Left colon (tissue), 2 donors: ENCODE results near the gene DNAI4. TPM values are rescaled to one million over a fixed set of nuclear protein-coding genes. Genes with fewer than 3 reads are reported as not detected.
A peak's percentile ranks its signal among the peaks of the same experiment; 100 is the strongest.
"Not testable (repeated sequence)": the region's sequence is repeated elsewhere in the genome, so short reads cannot be mapped to it uniquely, and the experiment has no call there.

Source experiments
- ATAC-seq: fragments of 200-7000 bp; cut with Tn5 transposase; one replicate; pipeline ENCODE4 v1.9.1; 2020; ENCODE audit warnings: mild to moderate bottlenecking, moderate library complexity
- DNase-seq, 2 donors: peaks; one replicate each; pipeline ENCODE4 v3.0.0-alpha.2; 2020
- intact Hi-C, 2 donors: fragments of 100-400 bp; cut with DNase I in 1 of 2; cut with micrococcal nuclease in 1 of 2; formaldehyde crosslinking; loops; one replicate each; pipeline versions ENCODE4 v1.11.2 to v1.14.0; 2022; cut with DNase I, micrococcal nuclease
- total RNA-seq, 2 donors: library from RNA; stranded (reverse); fragmentation: NEBNext Ultra II Directional; extraction: Animal tissue kit (Norgen Biotek cat#: 25700); gene quantifications; one replicate each; pipeline ENCODE4 v1.2.1, GENCODE V29; 2021
- donor health status: DM: no; HTN: no; CAD: no.
- donor health status: DM: yes; HTN: yes; CAD: no.

The DNAI4 gene
- total RNA-seq, 2 donors from 2014 or later: 12.0 to 27.2 TPM

DNA sequence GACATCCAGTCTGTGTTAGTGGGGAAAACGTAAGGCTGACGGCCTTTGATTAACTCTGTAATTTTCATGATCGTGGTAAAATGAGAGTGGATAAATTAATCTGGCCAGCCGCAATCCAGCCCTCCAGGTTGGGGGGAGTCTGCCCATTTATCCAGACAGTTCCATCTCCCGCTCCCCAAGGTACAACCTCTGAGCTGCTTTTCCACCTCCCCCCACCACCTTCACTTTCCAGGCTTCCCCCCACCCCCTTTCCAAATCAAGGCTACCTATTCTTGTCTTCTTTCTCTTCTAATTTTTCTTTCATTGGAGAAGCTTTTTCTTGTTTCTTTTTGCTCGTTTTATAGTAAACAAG, 6.1 kb upstream of the DNAI4 start:
- no peak for DNase-seq
- peak; percentile 7 for ATAC-seq
- intact Hi-C loops: no loop called here

DNA sequence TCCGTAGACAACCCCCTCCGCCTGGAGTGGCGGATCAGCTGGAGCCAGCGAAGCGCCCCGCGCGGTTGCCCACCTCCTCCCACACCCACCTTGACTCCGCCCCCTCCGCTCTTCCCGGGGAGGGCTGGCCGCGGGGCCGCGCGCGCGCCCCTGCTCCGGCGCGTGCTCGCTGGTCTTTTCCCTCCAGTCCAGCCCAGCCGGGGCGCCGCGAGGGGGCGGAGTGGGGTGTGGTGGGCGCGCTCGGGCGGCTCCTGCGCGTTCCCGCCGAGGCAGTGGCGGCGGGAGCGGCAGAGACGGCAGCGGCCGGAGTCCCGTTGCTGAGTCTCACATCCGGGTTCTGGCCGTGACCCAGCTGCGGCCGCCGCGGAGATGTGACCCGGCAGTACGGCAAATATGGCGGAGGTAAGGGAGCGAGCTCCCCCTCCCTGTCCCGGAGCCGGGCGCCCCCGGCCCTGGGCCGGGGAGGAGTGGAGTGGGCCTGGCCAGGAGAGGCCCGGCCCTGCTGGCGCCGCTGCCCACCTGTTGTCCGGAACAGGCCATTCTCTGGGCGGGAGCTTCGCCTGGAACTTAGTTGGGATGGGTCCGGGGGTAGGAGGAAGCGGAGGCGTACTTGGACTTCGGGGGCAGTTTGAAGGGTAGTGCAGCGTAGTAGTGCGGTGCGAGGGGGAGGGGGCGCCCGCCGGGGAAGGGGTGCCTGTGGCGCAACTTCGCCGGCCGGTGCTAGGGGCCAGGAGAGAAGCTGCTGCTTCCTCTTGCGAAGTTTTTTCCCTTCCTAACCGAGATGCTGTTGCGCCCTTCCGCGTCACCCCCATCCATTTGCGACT, 5.6 kb upstream of the DNAI4 start:
- ATAC-seq: peak; percentile 75
- intact Hi-C loops: no loop called here
- DNase-seq: peak; percentile 95 to 96

DNA sequence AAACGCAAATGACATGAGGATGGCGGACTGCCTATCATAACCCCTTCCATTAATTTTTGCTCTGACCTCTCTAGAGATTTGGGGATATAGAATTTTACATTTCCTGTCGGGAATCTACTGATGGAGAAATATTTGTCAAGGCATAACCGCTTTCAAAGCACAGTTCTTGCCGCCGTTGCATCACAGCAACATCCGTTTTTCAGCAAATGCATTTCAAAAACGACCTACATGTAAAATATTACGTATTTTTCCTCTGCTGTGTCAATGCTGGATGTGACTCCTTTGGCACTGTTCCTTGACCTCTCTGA, 5.0 kb upstream of the DNAI4 start:
- intact Hi-C loops: no loop called here
- DNase-seq: no peak
- no peak for ATAC-seq

DNA sequence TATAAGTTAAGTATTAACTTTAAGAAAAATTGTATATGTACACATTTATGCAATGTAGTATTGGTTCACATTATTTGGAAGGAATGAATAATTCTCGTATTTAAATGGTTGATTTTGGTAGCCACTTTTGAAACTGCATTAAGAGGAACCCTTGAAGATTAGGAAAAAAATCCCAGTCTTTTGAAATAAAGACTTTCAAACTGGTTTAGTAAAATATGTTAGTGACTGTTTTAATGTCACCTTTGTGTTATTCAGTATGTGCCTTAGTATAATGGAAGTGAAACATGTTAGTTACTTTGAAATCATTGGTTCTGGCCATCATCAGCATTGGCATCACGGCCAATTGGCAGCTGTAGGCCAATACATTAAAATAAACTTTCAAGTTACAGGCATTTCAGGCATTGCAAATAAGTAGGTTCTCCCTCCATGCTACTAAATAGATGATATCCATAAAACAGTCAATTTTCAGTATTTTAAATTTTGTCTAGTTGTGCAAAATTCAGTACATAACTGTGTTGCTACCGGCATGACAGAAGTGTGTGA, 4.6 kb upstream of the DNAI4 start:
- intact Hi-C loops: no loop called here
- DNase-seq (no peak), ATAC-seq (no peak)

DNA sequence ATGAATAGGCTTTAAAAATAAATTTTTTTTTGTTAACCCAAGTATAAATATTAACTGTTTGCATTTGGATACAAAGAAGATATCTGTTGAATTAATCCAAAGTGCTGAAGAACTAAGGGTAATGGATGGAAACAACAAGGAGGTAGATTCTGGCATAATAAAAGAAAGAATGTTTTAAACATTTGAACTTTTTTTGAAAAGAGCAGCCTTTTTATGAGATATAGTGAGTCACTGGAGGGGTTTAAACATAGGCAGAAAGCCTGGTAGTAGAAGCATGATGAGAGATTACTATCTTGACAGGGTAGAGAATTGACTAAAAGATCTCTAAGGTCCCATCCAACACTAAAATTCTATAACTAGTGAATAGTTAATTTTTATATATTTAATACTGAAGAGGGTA, 2.9 kb upstream of the DNAI4 start:
- ATAC-seq (no peak), DNase-seq (no peak)
- intact Hi-C loops: no loop called here

DNA sequence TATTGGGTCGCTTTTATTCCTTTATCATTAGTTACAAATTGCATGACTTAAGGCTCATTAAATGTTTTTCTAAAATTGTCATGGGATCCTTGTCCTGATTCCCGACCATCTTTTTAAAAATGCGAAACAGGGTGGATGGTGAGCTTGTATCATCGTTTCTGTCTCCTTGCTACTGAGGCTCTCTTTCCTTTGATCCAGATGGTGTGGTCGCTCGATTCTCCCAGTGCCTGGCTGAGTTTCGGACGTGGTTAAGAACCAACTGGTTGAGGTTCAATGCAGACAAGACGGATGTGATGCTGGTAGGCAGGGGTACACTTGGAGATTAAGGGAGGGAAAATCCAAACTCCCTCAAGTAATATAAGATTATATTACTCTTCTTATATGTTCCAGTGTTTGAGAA, 1.3 kb upstream of the DNAI4 start:
- ATAC-seq: no peak
- no peak for DNase-seq
- intact Hi-C loops: no loop called here

DNA sequence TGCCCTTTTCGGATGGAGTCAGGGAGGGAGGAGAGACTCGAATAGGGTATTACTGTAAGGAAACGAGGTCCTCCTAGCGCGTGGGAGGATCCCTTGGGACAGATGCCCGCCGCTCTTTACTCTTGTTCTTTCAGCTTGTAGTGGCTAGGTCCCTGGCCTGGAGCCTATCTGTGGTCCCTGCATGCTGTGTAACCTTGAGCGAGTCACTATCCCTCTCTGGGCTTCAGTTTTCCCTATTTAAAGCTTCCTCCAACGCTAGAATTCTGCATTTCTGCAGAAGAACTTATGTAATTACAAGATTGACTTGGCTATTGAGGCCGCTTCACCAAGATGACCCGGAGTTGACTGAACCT, 878 bp upstream of the DNAI4 start:
- no peak for ATAC-seq
- no peak for DNase-seq
- intact Hi-C loops: no loop called here

DNA sequence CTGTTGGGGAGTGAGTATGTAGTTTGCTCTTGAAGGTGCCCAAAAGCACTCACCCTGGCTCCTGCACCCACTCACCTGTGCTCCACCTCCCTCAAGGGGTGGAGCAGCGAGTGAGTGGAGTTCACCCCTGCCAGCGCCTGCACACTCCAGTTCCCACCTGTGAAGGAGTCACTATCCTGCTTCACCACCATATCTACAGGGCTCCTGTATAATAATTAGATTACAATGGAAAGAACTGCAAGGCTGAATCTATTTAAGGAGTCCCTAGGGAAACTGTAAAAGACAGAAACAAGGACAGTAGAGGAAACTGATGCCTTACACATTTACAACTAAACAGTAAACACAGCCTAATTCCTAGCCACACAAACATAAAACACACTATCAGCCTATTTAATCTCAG, 4.1 kb downstream of the DNAI4 start:
- intact Hi-C loops: no loop called here
- no peak for DNase-seq
- no peak for ATAC-seq

DNA sequence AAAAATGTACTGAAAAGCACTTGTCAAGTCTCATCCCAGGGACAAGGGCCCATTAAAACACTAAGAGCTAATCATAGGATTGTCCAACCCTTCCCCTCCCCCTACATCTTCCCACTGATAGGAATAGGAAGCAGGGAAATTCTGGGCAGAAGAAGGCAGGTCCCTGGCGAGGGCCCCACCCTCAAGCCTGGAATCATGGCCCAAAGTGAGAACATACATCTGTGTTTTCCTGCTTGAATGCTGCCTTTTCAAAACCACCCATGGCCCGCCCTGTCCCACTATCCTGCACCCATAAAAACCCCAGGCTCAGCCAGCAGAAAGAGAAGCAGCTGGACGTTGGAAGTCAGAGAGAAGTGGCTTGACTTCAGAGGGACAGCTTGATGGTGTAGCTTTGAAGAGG, 4.8 kb downstream of the DNAI4 start:
- intact Hi-C loops: no loop called here
- DNase-seq (peak; percentile 38 to 47), ATAC-seq (peak; percentile 19)

DNA sequence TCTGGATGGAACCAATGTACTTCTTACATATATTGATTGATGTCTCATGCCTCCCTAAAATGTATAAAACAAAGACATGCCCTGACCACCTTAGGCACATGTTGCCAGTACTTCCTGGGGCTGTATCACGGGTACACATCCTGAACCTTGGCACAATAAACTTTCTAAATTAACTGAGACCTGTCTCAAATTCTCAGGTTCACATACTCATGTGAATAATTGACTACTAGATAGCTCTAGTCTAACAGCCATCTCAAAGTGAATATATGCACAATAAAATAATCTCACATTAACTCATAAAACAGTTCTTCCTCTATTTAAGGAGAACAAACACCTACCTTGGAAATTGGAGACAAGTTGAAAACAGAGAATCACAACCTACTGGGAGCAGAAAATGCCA, 5.6 kb downstream of the DNAI4 start:
- ATAC-seq (peak; percentile 69), DNase-seq (no peak)
- intact Hi-C loops: no loop called here

DNA sequence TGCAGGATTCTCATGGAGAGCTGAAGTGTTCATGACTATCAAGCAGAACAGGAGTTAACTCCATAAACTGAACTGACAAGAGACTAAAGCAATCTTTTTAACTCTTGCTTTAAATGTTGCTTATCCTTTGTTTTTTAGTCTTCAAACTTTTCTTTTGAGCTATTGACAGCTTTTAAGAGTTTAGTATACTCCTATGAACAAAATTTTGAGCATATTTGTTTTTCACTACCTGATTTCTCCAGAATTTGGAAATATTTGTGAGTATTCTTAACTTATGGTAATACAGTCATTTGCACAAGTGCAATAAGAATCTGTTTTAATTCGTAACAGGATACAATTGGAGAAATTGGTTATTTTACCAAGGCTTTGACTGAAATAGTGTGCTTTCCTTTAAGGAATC, 7.2 kb downstream of the DNAI4 start:
- ATAC-seq: no peak
- intact Hi-C loops: no loop called here
- DNase-seq: no peak

DNA sequence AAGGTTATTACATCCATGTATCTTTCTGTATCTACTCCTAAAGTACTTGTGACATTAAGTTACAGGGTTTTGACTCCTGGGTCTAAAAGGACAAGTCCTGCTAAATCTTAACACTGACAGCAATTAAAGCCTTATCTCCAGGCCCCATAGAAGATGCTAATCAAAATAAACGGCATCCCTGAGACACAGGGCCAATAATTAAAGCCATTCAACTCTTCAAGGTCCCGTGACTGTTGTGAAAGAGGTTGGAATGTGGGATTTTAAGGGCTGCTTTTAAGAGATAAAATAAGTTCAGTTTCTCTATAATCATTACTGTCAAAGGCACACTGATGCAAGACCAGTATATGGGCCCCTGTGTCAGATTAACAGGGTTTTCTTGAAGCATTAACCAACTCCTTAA, 8.3 kb downstream of the DNAI4 start:
- intact Hi-C loops: no loop called here
- no peak for ATAC-seq

DNA sequence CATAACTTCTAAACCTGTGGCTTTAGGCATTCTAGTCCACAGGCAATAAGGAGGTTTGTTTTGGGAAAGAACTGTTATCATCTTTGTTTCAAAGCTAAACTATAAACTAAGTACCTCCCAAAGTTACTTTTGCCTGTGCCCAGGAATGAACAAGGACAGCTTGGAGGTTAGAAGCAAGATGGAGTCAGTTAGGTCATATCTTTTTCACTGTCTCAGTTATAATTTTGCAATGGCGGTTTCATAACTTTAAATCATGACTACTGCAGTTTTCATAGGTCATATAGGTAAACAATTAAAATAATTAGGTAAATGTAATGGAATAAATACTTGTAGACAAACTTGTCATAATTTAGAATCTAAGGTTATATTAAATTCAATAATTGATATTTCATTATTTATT, 9.5 kb downstream of the DNAI4 start:
- ATAC-seq, intact Hi-C loops, DNase-seq: not testable (repeated sequence)

More for the DNA sequence above, 8.3 kb downstream of the DNAI4 start:
- DNase-seq: no peak

DNA sequence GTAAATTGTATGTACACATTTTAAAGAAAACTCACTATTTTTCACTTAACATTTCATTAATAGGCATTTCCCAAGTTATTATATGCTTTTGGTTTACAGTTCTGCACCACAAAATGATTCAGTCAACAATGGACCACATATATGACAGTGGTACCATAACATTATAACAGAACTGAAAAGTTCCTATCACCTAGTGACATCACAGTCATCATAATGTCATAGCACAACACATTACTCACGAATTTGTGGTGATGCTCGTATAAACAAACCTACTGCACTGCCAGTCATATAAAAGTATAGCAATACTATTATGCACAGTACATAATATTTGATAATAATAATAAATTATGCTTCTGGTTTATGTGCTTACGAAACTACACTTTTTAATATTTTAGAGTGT, 30.9 kb downstream of the DNAI4 start:
- intact Hi-C loops: no loop called here
- DNase-seq (no peak), ATAC-seq (no peak)

DNA sequence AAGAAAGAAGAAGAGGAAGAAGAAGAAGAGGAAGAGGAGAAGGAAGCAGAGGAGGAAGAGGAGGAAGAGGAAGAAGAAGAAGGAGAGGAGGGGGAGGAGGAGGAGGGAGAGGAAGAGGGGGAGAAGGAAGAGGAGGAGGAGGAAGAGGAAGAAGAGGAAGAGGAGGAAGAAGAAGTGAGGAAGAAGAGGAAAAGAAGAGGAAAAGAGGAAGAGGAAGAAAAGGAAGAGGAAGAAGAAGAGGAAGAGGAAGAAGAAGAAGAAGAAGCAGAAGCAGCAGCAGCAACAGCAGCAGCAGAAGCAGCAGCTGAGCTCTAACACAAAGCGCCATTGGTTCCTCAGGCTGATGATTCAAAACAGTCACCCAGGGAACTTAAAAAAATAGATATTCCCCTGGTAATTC, 34.0 kb downstream of the DNAI4 start:
- DNase-seq (no peak), ATAC-seq (no peak)
- intact Hi-C loops: no loop called here

DNA sequence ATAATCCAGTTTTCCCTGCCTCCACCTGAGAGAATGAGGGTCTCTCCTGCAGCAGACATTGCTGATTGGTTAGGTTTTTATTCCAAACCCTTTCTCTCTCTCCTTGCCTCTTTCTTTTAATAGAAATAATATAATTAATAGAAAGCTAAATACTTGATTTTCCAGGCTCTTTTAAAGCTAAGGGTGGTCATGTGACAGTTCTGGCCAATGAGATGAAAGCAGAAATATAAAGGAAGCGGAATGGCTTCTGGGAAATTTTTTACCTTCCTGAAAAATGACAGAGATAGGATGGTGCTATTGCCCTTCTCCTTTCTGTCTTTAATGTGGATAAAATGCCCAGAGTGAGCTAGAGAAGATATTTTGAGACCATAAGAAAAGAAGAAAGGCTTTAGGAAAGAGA, 35.6 kb downstream of the DNAI4 start:
- intact Hi-C loops: no loop called here
- DNase-seq: no peak
- no peak for ATAC-seq

DNA sequence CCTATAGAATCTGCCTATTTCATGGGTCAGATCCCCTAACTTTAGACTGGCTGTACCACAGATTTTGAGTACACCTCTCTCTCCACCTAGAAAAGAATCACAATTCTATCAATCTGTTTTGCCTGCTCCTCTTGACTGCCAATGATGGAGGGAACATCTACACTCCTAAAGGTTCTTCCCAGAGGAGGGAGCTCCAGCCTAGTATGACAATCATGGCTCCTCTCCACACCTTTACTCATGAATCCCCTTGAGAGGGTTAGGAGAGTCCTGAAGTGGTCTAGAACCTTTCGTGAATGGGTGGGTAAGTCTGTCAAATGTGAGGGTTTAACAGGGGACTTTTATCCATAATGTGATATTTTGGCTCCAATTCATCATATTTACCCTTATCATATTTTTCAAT, 48.0 kb downstream of the DNAI4 start:
- no peak for DNase-seq
- intact Hi-C loops: no loop called here
- ATAC-seq: peak; percentile 55

DNA sequence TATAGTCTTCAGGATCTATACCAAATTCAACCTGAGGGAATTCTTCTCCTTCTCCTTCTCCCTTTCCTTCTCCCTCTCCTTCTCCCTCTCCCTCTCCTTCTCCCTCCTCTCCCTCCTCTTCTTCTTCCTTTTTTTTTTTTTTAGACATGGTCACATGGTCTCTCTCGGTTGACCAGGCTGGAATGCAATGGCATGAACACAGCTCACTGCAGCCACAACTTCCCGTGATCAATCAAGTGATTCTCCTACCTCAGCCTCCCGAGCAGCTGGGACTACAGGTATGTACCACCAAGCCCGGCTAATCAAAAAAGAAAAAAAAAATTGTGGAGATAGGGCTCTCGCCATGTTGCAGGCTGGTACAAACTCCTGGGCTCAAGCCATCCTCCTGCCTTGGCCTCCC, 51.5 kb downstream of the DNAI4 start:
- ATAC-seq (no peak), DNase-seq (no peak)
- intact Hi-C loops: no loop called here

DNA sequence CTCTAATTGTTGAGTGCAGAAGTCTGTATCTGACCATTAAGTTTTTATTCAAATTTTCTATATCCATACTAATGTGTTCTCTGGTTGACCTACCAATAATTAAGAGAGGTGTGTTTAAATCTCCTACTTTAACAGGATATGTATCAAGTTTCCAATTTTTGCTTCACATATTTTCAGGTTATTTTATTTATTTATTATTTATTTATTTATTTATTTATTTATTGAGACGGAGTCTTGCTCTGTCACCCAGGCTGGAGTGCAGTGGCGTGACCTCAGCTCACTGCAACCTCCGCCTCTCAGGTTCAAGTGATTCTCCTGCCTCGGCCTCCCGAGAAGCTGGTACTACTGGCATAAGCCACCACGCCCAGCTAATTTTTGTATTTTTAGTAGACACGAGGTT, 52.6 kb downstream of the DNAI4 start:
- intact Hi-C loops, DNase-seq, ATAC-seq: not testable (repeated sequence)

DNA sequence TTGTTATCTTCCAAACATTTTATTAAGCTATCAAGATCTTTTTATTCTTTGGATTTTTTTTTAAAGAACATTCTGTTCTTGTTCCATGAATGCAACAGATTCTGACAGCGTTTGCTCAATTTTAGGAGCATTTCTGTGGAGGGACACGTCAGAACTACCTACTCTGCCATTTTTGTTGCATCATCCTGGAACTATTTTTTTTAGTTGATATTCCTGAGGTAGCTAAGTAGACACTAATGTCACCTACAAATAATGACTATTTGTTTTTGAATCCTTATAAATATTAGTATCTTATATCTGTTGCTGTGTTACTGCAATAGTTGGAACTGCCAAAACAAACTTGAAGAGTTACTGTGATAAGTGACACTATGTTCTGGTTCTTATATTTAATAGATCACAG, 57.2 kb downstream of the DNAI4 start:
- ATAC-seq (no peak), DNase-seq (no peak)
- intact Hi-C loops: no loop called here

DNA sequence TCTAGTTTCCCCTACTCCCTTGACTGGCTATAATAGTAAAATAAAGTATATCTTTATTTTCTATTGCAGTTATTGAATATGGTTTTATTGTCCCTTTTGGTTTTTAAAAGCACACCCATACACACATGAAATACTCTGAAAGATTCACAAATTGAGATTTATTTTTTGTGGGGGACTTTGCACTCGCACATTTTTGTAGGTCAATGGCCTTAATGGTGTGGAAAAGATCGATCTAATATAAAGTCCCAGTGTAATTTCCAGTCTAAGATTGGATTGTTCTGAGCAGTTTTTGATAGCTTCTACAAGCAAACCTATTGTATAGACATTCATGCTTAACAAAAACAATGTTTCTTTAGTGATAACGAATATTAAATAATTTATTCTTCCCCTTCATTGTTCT, 64.1 kb downstream of the DNAI4 start:
- intact Hi-C loops: no loop called here
- DNase-seq: no peak
- ATAC-seq: no peak
